ENCODE data around the gene PRF1. TPM values are rescaled to one million over a fixed set of nuclear protein-coding genes. Genes with fewer than 3 reads are reported as not detected.

Gene PRF1
- total and polyA plus RNA-seq, 7 donors: 0.16 to 5.0 (median 1.5) TPM; not detected in 1

- 86 to 88% methylated on average over 11 of the region's 11 CpGs for WGBS, 2 donors
- peaks cover 0 to 33% (median 12%) of the 10 kb centered on the region in 4 donors for H3K4me1 ChIP-seq
- H3K4me3 ChIP-seq: no peak overlapping the region
- no peaks in the 10 kb centered on the region for H3K27me3 ChIP-seq
- TF ChIP-seq POLR2AphosphoS5 (IDR thresholded peaks at IDR 0.05) (no peak), EP300 (IDR thresholded peaks at IDR 0.05) (no peak), CTCF (IDR thresholded peaks at IDR 0.05) (no peak), POLR2A (IDR thresholded peaks at IDR 0.05) (no peak)
- peaks cover 0 to 46% (median 0%) of the 10 kb centered on the region in 4 donors for H3K36me3 ChIP-seq
- H3K9me3 ChIP-seq: no peaks in the 10 kb centered on the region
- intact Hi-C loops (cut with DNase I): no loop called here
- peak; percentile 40 for DNase-seq
- H3K27ac ChIP-seq: no peak overlapping the region
These were observed 47.2 kb downstream of the PRF1 start for GRCh38 chr10:70555371-70555770.

- Histone ChIP-seq H3K36me3 (peaks cover 0 to 57% (median 0%) of the 10 kb centered on the region in 4 donors), H3K27ac (peak overlapping the region in 2 of 4 donors; percentile 16 to 36), H3K4me3 (no peak overlapping the region), H3K4me1 (peaks cover 0 to 13% (median 5%) of the 10 kb centered on the region in 4 donors), H3K9me3 (no peaks in the 10 kb centered on the region), H3K27me3 (no peaks in the 10 kb centered on the region)
- WGBS, 2 donors: 78 to 87% methylated on average over 6 of the region's 6 CpGs
- TF ChIP-seq POLR2AphosphoS5 (IDR thresholded peaks at IDR 0.05): no peak
- TF ChIP-seq EP300 (IDR thresholded peaks at IDR 0.05): no peak
- TF ChIP-seq CTCF (IDR thresholded peaks at IDR 0.05): no peak
- TF ChIP-seq POLR2A (IDR thresholded peaks at IDR 0.05): no peak
- intact Hi-C loops (cut with DNase I): loop anchor here (2.0 to 5.0 kb wide), 3 partner anchors 140 to 330 kb away; no protein-coding TSS in a partner anchor
- DNase-seq: no peak
These were observed 50.0 kb downstream of the PRF1 start for GRCh38 chr10:70552586-70552985.

- H3K27me3 ChIP-seq: no peaks in the 10 kb centered on the region
- intact Hi-C loops (cut with DNase I): loop anchor here (2.0 to 5.0 kb wide), 3 partner anchors 140 to 330 kb away; no protein-coding TSS in a partner anchor
- peak; percentile 80 for DNase-seq
- H3K9me3 ChIP-seq: no peaks in the 10 kb centered on the region
- H3K4me3 ChIP-seq: no peak overlapping the region
- H3K4me1 ChIP-seq: peaks cover 0 to 13% (median 5%) of the 10 kb centered on the region in 4 donors
- no peak for TF ChIP-seq POLR2A (IDR thresholded peaks at IDR 0.05)
- TF ChIP-seq POLR2AphosphoS5 (IDR thresholded peaks at IDR 0.05): peak in 3 of 4 donors; percentile 8 to 48 (median 12)
- TF ChIP-seq EP300 (IDR thresholded peaks at IDR 0.05): no peak
- no peak for TF ChIP-seq CTCF (IDR thresholded peaks at IDR 0.05)
- WGBS, 2 donors: 77 to 81% methylated on average over 19 of the region's 19 CpGs
- H3K36me3 ChIP-seq: peaks cover 0 to 63% (median 0%) of the 10 kb centered on the region in 4 donors
- H3K27ac ChIP-seq: peak overlapping the region in 3 of 4 donors; percentile 3 to 36 (median 16)
These were observed 50.5 kb downstream of the PRF1 start for GRCh38 chr10:70551971-70552422.

GRCh38 chr10:70551466-70551865, 51.1 kb downstream of the PRF1 start:
- intact Hi-C loops (cut with DNase I): loop anchor here (5.0 kb wide), 2 partner anchors 141 to 331 kb away; no protein-coding TSS in a partner anchor
- H3K27ac ChIP-seq: peak overlapping the region in 3 of 4 donors; percentile 3 to 36 (median 16)
- TF ChIP-seq CTCF (IDR thresholded peaks at IDR 0.05) (no peak), POLR2A (IDR thresholded peaks at IDR 0.05) (no peak), EP300 (IDR thresholded peaks at IDR 0.05) (no peak), POLR2AphosphoS5 (IDR thresholded peaks at IDR 0.05) (no peak)

More at GRCh38 chr10:70551466-70551865, 51.1 kb downstream of the PRF1 start:
- H3K4me1 ChIP-seq: peaks cover 0 to 13% (median 5%) of the 10 kb centered on the region in 4 donors
- peaks cover 0 to 61% (median 0%) of the 10 kb centered on the region in 4 donors for H3K36me3 ChIP-seq
- no peak overlapping the region for H3K4me3 ChIP-seq
- no peaks in the 10 kb centered on the region for H3K9me3 ChIP-seq
- no peak for DNase-seq
- no peaks in the 10 kb centered on the region for H3K27me3 ChIP-seq
- 58 to 78% methylated on average over 2 of the region's 2 CpGs for WGBS, 2 donors
